ENCODE results near the gene TM9SF1.
A peak's percentile ranks its signal among the peaks of the same experiment; 100 is the strongest.

TM9SF1 gene

DNA sequence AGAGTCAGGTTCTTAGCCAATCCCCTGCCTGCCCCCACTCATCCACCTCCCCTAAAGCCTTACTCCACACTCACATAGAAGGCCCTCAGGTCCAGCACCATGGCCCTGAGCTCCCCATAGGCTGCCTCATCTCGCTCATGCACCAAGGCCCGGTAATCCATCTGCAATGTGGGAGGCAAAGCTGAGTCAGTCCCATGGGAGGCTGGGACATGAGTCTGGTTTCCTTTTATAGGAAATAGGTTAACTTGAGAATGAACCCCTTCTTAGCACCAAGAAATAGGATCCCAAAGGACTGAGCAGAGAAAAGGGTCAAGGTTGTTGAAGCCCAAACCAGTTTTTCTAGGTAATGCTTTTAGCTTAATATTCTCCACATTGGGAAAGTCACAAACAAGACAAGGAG lies 51.7 kb downstream of the TM9SF1 start:
- no peak for TF ChIP-seq CTCF (conservative IDR thresholded peaks at IDR 0.05; ENCODE audit: low read depth)
- H3K27ac ChIP-seq, result peak overlapping the region; percentile 39; the same call in 1 of the 2 replicates
- ChIA-PET CTCF (interaction anchor here (0.6 kb wide), 2 partner anchors 17 to 35 kb away, joined by 3 read pairs; no protein-coding TSS in a partner anchor), POLR2A (ENCODE audit: low non-redundant PET) (no interaction called here)
- no peak for DNase-seq (ENCODE audit: low spot score)

GRCh38 chr14:24141097-24141880 lies 54.0 kb downstream of the TM9SF1 start, which contains the start of gene EMC9:
Gene EMC9 (minus strand): TSS chr14:24141591. CDS start chr14:24141304, 287 bp downstream.
- ChIA-PET POLR2A (ENCODE audit: low non-redundant PET) (interaction anchor here (0.5 to 1.2 kb wide), 6 partner anchors 11 to 589 kb away, joined by 3 to 7 read pairs (median 4); partner anchors contain the start of genes PCK2, TINF2 and ZFHX2), CTCF (interaction anchor here (0.6 kb wide), 2 partner anchors 14 to 185 kb away, joined by 3 read pairs; no protein-coding TSS in a partner anchor)
- no peak for TF ChIP-seq CTCF (conservative IDR thresholded peaks at IDR 0.05; ENCODE audit: low read depth)
- DNase-seq (ENCODE audit: low spot score), result peak; percentile 98
- H3K27ac ChIP-seq, result peak within 1 kb of the TSS; percentile 96

DNA sequence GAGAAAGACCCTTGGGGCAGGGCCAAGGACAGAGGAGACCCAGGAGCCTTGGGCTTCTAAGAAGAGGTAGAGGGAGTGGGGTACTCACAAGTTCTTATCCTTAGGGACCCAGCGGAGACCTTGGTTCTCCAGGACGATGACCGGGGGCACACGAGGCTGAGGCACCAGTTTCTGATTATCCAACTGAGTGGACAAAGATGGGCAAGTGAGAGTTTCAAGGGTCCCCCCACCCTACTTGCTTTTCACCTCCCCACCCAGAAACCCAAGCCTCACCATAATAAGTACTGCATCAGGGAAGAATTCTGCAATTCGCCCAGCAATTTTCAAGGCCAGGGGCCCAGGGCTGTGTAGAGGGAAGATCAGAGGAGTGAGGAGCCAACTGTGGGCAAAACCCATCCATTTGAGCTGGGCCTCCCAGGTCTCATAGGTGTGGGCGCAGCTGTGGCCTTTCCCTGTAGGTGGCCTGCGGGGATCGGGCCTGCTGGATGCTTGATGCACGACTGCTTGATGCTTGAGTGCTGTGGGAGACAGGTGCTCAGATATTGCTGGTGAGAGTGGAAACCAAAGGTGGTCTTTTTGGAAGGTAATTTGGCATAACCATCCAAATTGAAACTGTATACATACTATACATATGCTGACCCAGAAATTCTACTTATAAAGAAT lies 55.8 kb downstream of the TM9SF1 start:
- no peak for TF ChIP-seq CTCF (conservative IDR thresholded peaks at IDR 0.05; ENCODE audit: low read depth)
- no peak for DNase-seq (ENCODE audit: low spot score)
- H3K27ac ChIP-seq, result peak overlapping the region; percentile 96
- POLR2A ChIA-PET (ENCODE audit: low non-redundant PET), result no interaction called here
- CTCF ChIA-PET, result interaction anchor here (0.5 kb wide), 1 partner anchor 1218 kb away, joined by 4 read pairs; no protein-coding TSS in a partner anchor
